ENCODE measurements around the gene MBD5. TPM values are rescaled to one million over a fixed set of nuclear protein-coding genes. Genes with fewer than 3 reads are reported as not detected.

MBD5 gene
- total RNA-seq, 1 experiment from 2014 or later, result 7.0 TPM

DNA sequence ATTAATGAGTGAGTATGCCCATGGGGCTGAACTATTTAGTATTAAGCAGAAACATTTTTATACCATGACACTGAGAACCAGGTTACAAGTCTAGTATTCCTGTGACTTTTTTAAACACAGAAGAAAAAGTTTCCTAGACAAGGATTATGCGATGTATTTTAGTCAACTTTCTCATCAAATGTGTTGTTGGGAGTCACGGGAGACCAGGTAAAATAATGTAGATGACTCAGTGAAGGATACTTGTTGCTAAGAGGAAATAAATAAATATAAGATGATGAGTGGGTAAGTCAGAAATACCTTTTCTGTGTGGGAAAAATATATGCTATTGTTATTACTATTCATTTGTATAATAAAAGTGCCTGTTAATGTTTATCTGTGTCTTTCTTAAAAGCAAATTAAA, 23.4 kb downstream of the MBD5 start:
- DNase-seq, result no peak
- Histone ChIP-seq H3K36me3 (replicated peaks; ENCODE audit: control insufficient read depth, insufficient read depth, low read length) (no peaks in the 10 kb centered on the region), H3K27me3 (ENCODE audit: control insufficient read depth, insufficient read depth, low read length) (no peaks in the 10 kb centered on the region), H3K4me3 (ENCODE audit: insufficient read depth, low read depth, low read length) (no peak overlapping the region)

DNA sequence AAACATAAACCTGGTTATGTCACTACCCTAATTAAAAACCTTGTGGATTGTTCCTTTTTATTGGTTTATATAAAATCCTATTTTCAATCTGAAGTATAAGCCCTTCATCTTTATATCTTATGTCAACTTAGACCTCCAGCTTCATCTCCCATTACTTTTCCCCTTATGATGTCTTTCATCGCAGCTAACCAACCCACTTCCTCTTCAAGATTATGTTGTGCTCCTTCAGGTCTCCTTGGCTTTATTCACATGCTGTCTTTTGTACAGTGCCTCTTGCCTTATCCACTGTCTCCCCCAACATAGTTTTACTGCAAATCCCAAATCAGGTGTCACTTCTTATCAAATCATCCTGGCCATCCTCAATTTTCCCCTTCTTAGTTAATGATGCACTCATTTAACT, 25.9 kb downstream of the MBD5 start:
- DNase-seq, result no peak
- no peak overlapping the region for H3K4me3 ChIP-seq (ENCODE audit: insufficient read depth, low read depth, low read length)

DNA sequence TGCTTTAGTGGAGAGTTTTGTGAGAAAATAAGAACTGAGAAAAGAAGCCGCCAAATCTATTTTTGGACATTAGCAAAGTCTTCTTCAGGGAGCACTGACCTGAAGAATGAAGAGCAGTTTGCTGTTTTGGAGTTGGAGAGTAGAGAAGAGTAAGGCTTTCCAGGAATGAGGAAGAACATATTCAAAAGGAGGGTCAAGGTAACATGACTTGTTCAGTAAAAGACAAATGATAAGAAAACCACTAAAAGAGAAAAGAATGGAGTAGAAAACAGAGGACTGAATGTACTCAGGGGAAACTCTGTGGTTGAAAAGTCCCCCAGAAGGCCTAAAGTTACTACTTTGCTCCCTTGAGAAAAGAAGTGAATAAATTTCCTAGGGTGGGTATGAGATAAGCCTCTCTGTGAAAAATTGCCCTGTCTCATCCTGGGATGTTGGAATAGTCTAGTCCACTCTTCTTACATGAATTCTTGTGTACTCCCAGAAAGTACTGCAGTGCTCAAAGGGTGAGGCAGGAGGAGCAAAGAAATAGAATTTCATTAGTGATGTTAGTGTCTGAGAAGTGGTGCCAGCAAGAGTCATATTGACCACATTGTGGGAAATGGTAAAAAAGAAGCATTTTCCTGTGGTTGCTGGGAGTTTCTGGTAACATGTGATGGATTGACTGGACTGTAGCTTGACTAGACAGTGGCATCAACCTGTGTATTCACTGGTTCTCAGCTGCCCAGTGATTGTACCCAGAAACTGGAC, 27.8 kb downstream of the MBD5 start:
- Histone ChIP-seq H3K4me3 (ENCODE audit: insufficient read depth, low read depth, low read length) (no peak overlapping the region), H3K27me3 (ENCODE audit: control insufficient read depth, insufficient read depth, low read length) (no peaks in the 10 kb centered on the region), H3K36me3 (replicated peaks; ENCODE audit: control insufficient read depth, insufficient read depth, low read length) (no peaks in the 10 kb centered on the region)
- no peak for DNase-seq

More for the DNA sequence above, 25.9 kb downstream of the MBD5 start:
- no peaks in the 10 kb centered on the region for H3K27me3 ChIP-seq (ENCODE audit: control insufficient read depth, insufficient read depth, low read length)
- no peaks in the 10 kb centered on the region for H3K36me3 ChIP-seq (replicated peaks; ENCODE audit: control insufficient read depth, insufficient read depth, low read length)

DNA sequence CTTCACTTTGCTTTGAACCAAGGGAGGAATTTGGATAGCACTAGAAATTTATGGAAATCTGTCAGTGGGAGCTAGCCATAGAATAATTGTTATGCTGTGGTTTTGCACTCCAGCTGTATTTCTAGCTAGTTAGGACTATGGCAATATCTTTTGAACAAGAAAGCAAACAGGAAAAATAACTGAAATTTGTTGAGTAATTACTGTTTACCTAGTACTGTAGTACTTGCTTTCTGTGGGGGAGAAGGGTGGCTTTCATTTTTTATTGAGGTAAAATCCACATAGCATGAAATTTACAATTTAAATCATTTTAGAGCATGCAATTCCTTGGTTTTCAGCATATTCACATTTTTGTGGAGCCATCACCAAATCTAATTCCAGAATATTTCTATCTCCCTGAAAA, 28.4 kb downstream of the MBD5 start:
- DNase-seq, result no peak
- Histone ChIP-seq H3K27me3 (ENCODE audit: control insufficient read depth, insufficient read depth, low read length) (no peaks in the 10 kb centered on the region), H3K4me3 (ENCODE audit: insufficient read depth, low read depth, low read length) (no peak overlapping the region), H3K36me3 (replicated peaks; ENCODE audit: control insufficient read depth, insufficient read depth, low read length) (no peaks in the 10 kb centered on the region)

DNA sequence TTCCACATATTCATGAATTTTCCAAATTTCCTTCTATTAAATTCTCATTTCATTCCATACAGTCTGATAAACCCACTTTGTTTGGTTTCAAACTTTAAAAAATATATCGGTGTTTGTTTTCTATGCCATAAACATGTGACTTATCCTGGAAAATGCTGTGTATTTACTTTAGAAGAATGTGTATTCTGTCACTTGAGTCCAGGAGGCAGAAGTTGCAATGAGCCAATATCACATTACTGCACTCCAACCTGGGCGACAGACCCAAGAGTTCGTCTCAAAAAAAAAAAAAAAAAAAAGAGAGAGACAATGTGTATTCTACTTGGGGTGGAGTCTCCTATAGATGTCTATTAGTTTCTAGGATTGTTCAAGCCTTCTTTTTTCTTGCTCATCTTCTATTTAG, 31.8 kb downstream of the MBD5 start:
- H3K27me3 ChIP-seq (ENCODE audit: control insufficient read depth, insufficient read depth, low read length), result no peaks in the 10 kb centered on the region
- DNase-seq, result no peak

DNA sequence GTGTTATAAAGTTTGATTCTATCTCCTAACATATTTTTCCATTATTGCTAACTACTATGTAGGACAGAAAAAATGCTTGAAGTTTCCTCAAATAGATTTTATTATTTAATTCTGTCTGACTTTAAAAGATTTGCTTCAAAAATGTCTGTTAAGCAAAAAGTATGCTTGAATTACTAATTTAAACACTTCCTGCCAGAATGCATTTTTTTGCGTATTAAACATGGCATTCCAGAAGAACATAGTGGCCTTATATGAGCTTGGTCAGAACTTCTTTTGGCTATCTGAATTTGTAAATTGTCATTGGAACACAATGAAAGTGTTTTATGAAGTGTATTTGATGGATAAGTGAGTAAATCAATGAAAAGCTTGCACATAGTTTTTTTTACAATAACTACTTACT, 37.8 kb downstream of the MBD5 start:
- no peaks in the 10 kb centered on the region for H3K36me3 ChIP-seq (replicated peaks; ENCODE audit: control insufficient read depth, insufficient read depth, low read length)
- no peaks in the 10 kb centered on the region for H3K27me3 ChIP-seq (ENCODE audit: control insufficient read depth, insufficient read depth, low read length)
- no peak overlapping the region for H3K4me3 ChIP-seq (ENCODE audit: insufficient read depth, low read depth, low read length)
- DNase-seq, result no peak

More for the DNA sequence above, 31.8 kb downstream of the MBD5 start:
- Histone ChIP-seq H3K4me3 (ENCODE audit: insufficient read depth, low read depth, low read length) (no peak overlapping the region), H3K36me3 (replicated peaks; ENCODE audit: control insufficient read depth, insufficient read depth, low read length) (no peaks in the 10 kb centered on the region)

DNA sequence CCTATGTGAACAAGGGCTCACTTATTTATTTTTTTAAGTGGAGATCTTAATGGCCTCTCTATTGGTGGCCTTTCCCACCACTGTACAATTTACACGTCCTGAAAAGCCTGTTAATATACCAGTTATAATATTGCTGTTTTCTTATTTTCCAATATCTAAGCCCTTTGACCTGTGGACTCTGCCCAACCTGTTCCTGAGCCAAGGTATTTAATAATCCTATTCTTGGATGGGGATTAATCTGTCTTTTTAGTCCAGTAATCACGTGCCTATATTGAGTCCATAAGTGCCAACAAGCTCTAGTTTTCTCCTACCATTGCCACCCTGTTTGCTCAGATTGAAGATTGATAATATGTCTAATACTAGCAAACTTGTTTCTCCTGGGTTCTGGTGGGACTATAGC, 42.7 kb downstream of the MBD5 start:
- H3K36me3 ChIP-seq (replicated peaks; ENCODE audit: control insufficient read depth, insufficient read depth, low read length), result no peaks in the 10 kb centered on the region
- no peak overlapping the region for H3K4me3 ChIP-seq (ENCODE audit: insufficient read depth, low read depth, low read length)
- no peaks in the 10 kb centered on the region for H3K27me3 ChIP-seq (ENCODE audit: control insufficient read depth, insufficient read depth, low read length)
- no peak for DNase-seq

DNA sequence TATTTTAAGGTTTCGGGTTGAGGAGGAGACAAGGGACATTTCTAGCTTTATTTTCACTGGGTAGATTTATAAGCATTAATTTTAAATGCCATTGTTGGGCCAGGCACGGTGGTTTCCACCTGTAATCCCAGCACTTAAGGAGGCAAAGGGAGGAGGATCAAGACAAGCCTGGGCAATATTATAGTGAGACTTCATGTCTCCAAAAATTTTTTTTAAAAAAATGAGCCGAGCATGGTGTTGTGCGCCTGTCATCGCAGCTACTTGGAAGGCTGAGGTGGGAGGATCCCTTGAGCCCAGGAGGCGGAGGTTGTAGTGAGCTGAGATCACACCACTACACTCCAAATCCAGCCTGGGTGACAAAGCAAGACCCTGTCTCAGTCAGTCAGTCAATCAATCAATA, 45.0 kb downstream of the MBD5 start:
- Histone ChIP-seq H3K27me3 (ENCODE audit: control insufficient read depth, insufficient read depth, low read length) (no peaks in the 10 kb centered on the region), H3K36me3 (replicated peaks; ENCODE audit: control insufficient read depth, insufficient read depth, low read length) (no peaks in the 10 kb centered on the region), H3K4me3 (ENCODE audit: insufficient read depth, low read depth, low read length) (no peak overlapping the region)
- DNase-seq, result no peak

DNA sequence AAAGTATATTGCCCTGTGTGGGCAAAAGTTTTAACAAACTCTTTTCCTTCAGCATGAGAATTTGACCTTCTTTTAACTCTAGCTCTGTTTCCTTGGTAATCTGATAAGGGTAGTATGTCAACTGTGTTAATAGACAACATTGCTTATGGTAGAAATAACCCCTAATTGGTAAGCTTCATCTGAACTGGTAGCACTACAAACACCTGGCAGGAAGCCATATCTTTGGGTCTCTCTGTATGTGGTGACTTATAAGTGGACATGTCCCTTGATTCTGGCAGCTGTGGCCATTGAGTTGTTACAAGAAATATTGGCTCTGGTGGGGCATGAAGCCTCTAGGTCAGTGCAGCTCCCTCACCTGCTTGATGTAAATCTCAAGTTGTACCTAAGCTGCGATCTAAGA, 46.9 kb downstream of the MBD5 start:
- Histone ChIP-seq H3K36me3 (replicated peaks; ENCODE audit: control insufficient read depth, insufficient read depth, low read length) (no peaks in the 10 kb centered on the region), H3K27me3 (ENCODE audit: control insufficient read depth, insufficient read depth, low read length) (no peaks in the 10 kb centered on the region), H3K4me3 (ENCODE audit: insufficient read depth, low read depth, low read length) (no peak overlapping the region)
- DNase-seq, result no peak

DNA sequence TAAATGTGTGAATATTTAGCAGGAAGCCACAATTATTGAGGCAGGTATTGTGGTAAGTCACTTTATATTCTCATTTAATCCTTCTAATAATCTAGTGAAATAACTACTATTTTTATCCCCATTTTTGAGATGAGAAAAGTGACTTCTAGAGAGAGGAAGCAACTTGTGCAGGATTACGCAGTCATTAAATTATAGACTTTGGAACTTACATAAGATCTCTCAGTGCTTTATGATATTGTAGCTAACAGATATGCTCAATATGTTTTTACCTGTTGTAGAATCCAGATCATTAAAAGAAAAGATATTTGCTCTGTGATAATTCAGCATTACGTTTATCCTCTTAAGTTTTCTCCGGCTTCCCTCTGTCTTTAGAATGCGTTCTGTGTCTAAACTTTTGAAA, 50.5 kb downstream of the MBD5 start:
- H3K4me3 ChIP-seq (ENCODE audit: insufficient read depth, low read depth, low read length), result no peak overlapping the region
- no peaks in the 10 kb centered on the region for H3K27me3 ChIP-seq (ENCODE audit: control insufficient read depth, insufficient read depth, low read length)
- DNase-seq, result no peak
- H3K36me3 ChIP-seq (replicated peaks; ENCODE audit: control insufficient read depth, insufficient read depth, low read length), result no peaks in the 10 kb centered on the region

DNA sequence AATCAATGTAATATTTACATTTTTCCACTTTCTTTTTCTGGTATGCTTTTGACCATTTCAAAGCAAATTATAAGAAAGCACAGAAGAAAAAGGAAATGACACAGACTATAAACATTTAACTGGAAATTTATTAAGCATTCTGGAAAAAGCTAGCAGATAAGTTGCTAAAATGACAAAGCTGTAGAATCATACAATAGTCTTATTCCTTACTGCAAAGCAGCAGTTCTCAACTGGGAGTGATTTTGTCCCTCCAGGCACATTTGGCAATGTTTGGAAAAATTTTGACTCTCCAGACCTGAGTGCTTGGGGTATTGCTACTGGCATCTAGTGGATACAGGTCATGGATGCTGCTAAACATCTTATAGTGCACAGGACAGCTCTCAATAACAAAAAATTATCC, 75.1 kb downstream of the MBD5 start:
- Histone ChIP-seq H3K36me3 (replicated peaks; ENCODE audit: control insufficient read depth, insufficient read depth, low read length) (no peaks in the 10 kb centered on the region), H3K4me3 (ENCODE audit: insufficient read depth, low read depth, low read length) (no peak overlapping the region), H3K27me3 (ENCODE audit: control insufficient read depth, insufficient read depth, low read length) (no peaks in the 10 kb centered on the region)
- DNase-seq, result no peak

DNA sequence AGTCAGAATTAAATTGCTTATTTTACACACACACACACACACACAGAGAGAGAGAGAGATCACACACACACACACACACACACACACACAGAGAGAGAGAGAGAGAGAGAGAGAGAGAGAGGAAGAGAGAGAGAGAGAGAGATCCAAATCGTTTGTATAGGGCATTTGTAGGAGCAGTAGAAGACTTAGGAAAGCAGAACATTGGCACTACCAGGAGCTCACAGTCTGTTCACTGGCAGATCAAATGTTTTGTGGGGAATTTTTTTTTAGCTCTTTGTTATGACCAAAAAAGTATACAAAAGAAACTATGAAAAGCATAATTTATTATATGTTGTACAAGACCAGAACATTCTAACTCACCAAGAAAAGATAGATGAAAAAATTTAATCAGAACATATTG, 81.8 kb downstream of the MBD5 start:
- DNase-seq, result no peak
- no peaks in the 10 kb centered on the region for H3K36me3 ChIP-seq (replicated peaks; ENCODE audit: control insufficient read depth, insufficient read depth, low read length)
- no peaks in the 10 kb centered on the region for H3K27me3 ChIP-seq (ENCODE audit: control insufficient read depth, insufficient read depth, low read length)
- H3K4me3 ChIP-seq (ENCODE audit: insufficient read depth, low read depth, low read length), result no peak overlapping the region

DNA sequence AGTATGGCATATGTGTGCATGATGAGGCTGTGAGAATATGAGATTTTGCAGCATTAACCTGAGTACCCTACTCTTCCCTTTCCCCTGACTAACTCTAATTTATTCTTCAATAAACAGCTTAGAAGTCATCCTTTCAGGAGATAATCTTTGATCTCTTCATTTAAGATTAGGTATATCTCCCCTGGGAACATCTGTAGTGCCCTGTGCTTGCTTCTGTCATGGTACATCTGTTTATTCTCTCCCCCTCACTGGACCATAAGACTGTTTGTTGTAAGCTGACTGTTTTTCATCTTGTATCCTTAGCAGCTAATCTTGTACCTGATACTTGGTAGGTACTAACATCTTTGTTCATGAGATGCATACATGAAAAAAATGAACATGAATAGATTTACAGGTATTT, 83.1 kb downstream of the MBD5 start:
- Histone ChIP-seq H3K4me3 (ENCODE audit: insufficient read depth, low read depth, low read length) (no peak overlapping the region), H3K27me3 (ENCODE audit: control insufficient read depth, insufficient read depth, low read length) (no peaks in the 10 kb centered on the region), H3K36me3 (replicated peaks; ENCODE audit: control insufficient read depth, insufficient read depth, low read length) (no peaks in the 10 kb centered on the region)
- no peak for DNase-seq

DNA sequence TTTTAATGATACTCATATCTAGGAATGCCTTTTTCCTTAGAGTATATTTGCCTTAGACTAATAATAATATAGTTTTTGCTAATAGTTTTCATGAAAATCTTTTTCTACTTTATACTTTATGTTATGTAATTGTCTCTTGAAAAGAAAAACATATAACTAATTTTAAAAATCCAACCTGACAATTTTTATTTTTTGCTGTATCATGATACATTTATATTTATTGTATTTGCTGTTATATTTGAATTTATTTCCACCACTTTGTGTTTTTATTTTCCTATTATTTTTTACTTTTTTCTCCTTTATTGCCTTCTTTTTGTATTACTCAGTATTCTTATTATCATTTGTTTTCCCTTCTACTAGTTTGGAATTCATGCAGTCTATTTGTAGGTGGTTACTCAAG, 85.4 kb downstream of the MBD5 start:
- H3K36me3 ChIP-seq (replicated peaks; ENCODE audit: control insufficient read depth, insufficient read depth, low read length), result no peaks in the 10 kb centered on the region
- DNase-seq, result no peak
- H3K27me3 ChIP-seq (ENCODE audit: control insufficient read depth, insufficient read depth, low read length), result no peaks in the 10 kb centered on the region
- H3K4me3 ChIP-seq (ENCODE audit: insufficient read depth, low read depth, low read length), result no peak overlapping the region

DNA sequence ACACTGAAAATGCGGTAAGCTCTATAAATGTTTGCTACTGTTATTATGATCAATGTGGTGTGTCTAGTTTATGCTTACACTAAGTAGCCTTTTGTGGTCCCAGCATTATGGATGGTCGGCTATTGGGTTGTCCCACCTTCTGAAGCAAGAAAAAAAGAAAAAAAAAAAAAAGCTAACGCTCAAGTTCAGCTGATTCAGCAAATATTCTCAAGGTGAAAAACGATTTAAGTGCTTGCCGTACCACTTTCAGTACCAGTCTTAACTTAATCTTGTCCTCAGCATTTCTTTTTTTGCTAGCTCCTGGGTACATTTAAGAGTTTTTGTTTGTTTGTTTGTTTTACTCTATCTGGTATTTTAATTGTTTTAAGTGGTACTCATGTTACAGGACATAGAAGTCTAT, 87.5 kb downstream of the MBD5 start:
- Histone ChIP-seq H3K36me3 (replicated peaks; ENCODE audit: control insufficient read depth, insufficient read depth, low read length) (no peaks in the 10 kb centered on the region), H3K27me3 (ENCODE audit: control insufficient read depth, insufficient read depth, low read length) (no peaks in the 10 kb centered on the region), H3K4me3 (ENCODE audit: insufficient read depth, low read depth, low read length) (no peak overlapping the region)
- no peak for DNase-seq

DNA sequence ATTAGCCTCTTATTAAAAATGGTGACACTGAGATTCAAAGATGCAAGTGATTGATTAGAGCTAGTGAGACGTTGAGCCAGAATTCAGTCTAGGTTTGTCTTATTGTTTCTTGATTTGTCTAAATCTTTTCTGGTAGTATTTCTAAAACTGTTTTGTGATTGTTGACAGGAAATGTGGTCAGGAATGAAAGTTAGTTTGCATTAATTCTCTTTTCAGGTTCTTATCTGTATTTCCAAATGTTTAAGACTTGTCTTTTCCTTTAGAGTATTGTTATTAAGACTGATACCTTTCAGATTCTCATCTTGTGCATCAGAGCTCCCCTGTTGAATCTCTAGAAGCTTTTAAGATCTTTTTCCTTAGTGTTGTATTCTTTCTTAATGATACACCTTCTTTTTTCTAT, 89.3 kb downstream of the MBD5 start:
- DNase-seq, result no peak
- H3K27me3 ChIP-seq (ENCODE audit: control insufficient read depth, insufficient read depth, low read length), result no peaks in the 10 kb centered on the region
- no peak overlapping the region for H3K4me3 ChIP-seq (ENCODE audit: insufficient read depth, low read depth, low read length)
- H3K36me3 ChIP-seq (replicated peaks; ENCODE audit: control insufficient read depth, insufficient read depth, low read length), result no peaks in the 10 kb centered on the region
